Measurements from ENCODE around the gene ZNF584. TPM values are rescaled to one million over a fixed set of nuclear protein-coding genes. Genes with fewer than 3 reads are reported as not detected.

ZNF584 gene
- total RNA-seq, 1 experiment from 2014 or later = 23.6 TPM

GRCh38 chr19:58466089-58466759, 57.8 kb downstream of the ZNF584 start:
- no peak for DNase-seq (ENCODE audit: low spot score)

- peak; percentile 97 for DNase-seq (ENCODE audit: low spot score)
These were observed 58.5 kb downstream of the ZNF584 start, which contains the start of gene ZNF324 for GRCh38 chr19:58466760-58467589. Gene ZNF324, plus strand, starts transcription at chr19:58467080. Its CDS starts 2,106 bp downstream, at chr19:58469186.

Other genes starting within 250 kb of the ZNF584 start
- gene ZNF274, start 225.6 kb upstream of the ZNF584 start, total RNA-seq (2014; rRNA removed; shearing (Covaris generic)) = 14.5 and 22.8 TPM in 2 replicates
- gene ZNF544, start 179.7 kb upstream of the ZNF584 start, total RNA-seq (2014; rRNA removed; shearing (Covaris generic)) = 0.02 and 0.08 TPM in 2 replicates
- gene ZNF8, start 129.7 kb upstream of the ZNF584 start, total RNA-seq (2014; rRNA removed; shearing (Covaris generic)) = 3.1 and 4.3 TPM in 2 replicates
- 96.6 and 120 TPM in 2 replicates for gene ERVK3-1, start 103.3 kb upstream of the ZNF584 start, total RNA-seq (2014; rRNA removed; shearing (Covaris generic))
- 2.6 and 2.8 TPM in 2 replicates for gene ZSCAN22, start 81.7 kb upstream of the ZNF584 start, total RNA-seq (2014; rRNA removed; shearing (Covaris generic))
- 24.5 and 31.5 TPM in 2 replicates for gene A1BG, start 55.2 kb upstream of the ZNF584 start, total RNA-seq (2014; rRNA removed; shearing (Covaris generic))
- 1.6 and 5.1 TPM in 2 replicates for gene ZNF497, start 45.9 kb upstream of the ZNF584 start, total RNA-seq (2014; rRNA removed; shearing (Covaris generic))
- 1.4 and 1.9 TPM in 2 replicates for gene ZNF837, start 27.6 kb upstream of the ZNF584 start, total RNA-seq (2014; rRNA removed; shearing (Covaris generic))
- gene RPS5, start 21.4 kb upstream of the ZNF584 start, total RNA-seq (2014; rRNA removed; shearing (Covaris generic)) = 3,081 and 3,534 TPM in 2 replicates
- gene RNF225, start 13.0 kb upstream of the ZNF584 start, total RNA-seq (2014; rRNA removed; shearing (Covaris generic)) = not detected in 2 replicates
- gene ZNF132, start 31.5 kb downstream of the ZNF584 start, total RNA-seq (2014; rRNA removed; shearing (Covaris generic)) = 4.0 and 6.4 TPM in 2 replicates
- gene ZNF324B, start 43.0 kb downstream of the ZNF584 start, total RNA-seq (2014; rRNA removed; shearing (Covaris generic)) = 3.3 and 6.7 TPM in 2 replicates
- gene ZNF324, start 58.4 kb downstream of the ZNF584 start, total RNA-seq (2014; rRNA removed; shearing (Covaris generic)) = 7.1 and 10.1 TPM in 2 replicates
- gene ZNF446, start 67.7 kb downstream of the ZNF584 start, total RNA-seq (2014; rRNA removed; shearing (Covaris generic)) = 9.8 and 14.7 TPM in 2 replicates
- gene SLC27A5, start 103.3 kb downstream of the ZNF584 start, total RNA-seq (2014; rRNA removed; shearing (Covaris generic)) = 18.1 and 19.7 TPM in 2 replicates
- 1.6 and 4.6 TPM in 2 replicates for gene ZBTB45, start 111.2 kb downstream of the ZNF584 start, total RNA-seq (2014; rRNA removed; shearing (Covaris generic))
- 378 and 416 TPM in 2 replicates for gene TRIM28, start 135.4 kb downstream of the ZNF584 start, total RNA-seq (2014; rRNA removed; shearing (Covaris generic))
- 242 and 244 TPM in 2 replicates for gene CHMP2A, start 146.5 kb downstream of the ZNF584 start, total RNA-seq (2014; rRNA removed; shearing (Covaris generic))
- gene UBE2M, start 150.0 kb downstream of the ZNF584 start, total RNA-seq (2014; rRNA removed; shearing (Covaris generic)) = 108 and 109 TPM in 2 replicates
- 3.5 and 5.4 TPM in 2 replicates for gene MZF1, start 164.7 kb downstream of the ZNF584 start, total RNA-seq (2014; rRNA removed; shearing (Covaris generic))